Activated CD4-positive, alpha-beta T cell treated with anti-CD3 and anti-CD28 coated beads for 1 hour (primary cell): ENCODE results near the gene IFIT3.
"Not testable (repeated sequence)": the region's sequence is repeated elsewhere in the genome, so short reads cannot be mapped to it uniquely, and the experiment has no call there.

Experiments
- DNase-seq: peaks from one replicate; pipeline ENCODE4 v3.0.0-alpha.2; 2020

IFIT3 gene, protein sequence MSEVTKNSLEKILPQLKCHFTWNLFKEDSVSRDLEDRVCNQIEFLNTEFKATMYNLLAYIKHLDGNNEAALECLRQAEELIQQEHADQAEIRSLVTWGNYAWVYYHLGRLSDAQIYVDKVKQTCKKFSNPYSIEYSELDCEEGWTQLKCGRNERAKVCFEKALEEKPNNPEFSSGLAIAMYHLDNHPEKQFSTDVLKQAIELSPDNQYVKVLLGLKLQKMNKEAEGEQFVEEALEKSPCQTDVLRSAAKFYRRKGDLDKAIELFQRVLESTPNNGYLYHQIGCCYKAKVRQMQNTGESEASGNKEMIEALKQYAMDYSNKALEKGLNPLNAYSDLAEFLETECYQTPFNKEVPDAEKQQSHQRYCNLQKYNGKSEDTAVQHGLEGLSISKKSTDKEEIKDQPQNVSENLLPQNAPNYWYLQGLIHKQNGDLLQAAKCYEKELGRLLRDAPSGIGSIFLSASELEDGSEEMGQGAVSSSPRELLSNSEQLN

DNA sequence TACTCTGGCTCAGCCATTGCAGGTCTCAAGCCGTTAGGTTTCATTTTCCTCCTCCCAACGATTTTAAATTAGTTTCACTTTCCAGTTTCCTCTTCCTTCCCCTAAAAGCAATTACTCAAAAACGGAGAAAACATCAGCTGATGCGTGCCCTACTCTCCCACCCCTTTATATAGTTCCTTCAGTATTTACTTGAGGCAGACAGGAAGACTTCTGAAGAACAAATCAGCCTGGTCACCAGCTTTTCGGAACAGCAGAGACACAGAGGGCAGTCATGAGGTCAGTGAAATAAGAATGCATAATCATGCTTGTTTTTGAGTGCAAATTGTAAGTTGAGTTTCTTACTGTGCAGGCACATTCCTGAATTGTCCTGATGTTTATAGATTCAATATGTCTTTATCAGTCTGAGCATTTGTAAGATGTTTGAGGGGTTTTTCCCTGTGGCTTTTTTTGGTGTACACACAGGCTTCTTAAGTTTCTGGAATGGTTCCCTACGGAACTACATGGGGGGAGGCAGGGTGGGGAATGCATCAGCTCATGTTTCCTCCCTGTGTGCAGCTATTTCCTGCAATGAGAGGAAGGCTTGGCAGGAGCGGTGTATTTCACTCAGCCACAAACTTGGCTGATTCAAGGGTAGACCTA lies at the start of gene IFIT3:
TSS of gene IFIT3 (plus strand) at position 195 of the 639 bp plus-strand sequence. CDS start at position 272, 77 bp downstream.
- DNase-seq = no peak

DNA sequence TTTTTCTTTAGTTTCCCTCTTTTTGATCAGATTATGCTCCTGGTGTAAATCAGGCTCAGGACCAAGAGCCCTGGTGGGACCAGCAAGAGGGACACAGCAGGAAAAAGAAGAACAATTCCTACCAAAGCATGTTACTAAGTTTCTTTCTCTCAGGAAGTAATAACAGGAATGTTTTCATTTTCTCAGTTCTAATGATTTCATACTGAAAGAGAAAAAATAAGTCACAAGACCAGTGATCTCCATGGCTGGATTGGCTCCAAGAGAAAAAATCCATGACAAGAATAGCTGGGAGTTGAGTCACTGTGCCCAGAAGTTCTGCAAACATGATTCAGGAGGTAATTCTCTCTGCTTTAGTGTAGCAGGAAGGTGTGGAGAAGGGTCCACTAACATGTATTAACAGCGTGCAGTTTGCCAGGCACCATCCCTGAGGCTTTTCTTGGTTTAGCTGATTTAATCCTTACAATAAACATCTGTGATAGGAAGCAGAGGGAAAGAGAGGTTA lies 49.7 kb upstream of the IFIT3 start:
- DNase-seq = no peak

DNA sequence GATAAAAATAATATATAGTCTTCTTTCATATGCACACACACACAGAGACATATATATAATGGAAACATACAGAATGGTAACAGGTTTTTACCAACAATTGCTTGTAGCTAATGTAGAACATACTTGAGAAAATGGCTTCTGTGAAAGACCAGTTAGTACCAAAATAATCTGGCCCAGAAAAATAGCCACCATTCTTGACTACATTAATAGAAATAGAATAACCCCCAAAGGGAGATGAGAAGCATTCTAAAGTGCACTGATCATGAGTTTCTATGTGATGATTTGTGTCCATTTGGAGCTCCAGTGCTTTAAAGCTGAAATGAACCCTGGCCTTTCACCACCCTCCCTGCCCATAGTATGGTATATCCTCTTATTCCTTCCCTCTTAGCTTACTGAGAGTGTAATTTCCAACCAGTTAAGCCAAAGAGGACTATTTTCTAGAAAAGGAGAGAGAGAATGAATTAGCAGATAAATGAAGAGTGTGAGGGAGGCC lies 48.9 kb upstream of the IFIT3 start:
- DNase-seq = no peak

DNA sequence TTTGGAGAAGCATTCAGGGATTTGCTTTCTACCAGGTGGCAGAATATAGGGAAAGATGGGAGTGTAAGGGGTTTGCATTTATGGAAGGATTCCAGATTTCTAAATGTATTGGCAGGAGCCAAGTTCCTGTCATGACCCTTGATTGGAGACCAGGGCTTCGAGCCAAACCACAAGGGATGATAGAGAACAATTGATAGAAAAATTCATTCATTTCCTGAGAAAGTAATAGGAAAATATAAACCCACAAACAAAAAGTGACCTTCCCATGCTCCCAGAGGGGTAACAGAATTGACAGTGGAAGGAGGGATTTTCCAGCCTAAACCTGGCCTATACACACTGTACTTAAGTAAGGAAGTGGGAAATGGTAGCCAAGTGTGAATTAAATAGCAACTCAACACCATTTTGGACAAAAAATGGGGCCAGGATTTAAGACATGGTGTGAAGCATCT lies 48.4 kb upstream of the IFIT3 start:
- no peak for DNase-seq

DNA sequence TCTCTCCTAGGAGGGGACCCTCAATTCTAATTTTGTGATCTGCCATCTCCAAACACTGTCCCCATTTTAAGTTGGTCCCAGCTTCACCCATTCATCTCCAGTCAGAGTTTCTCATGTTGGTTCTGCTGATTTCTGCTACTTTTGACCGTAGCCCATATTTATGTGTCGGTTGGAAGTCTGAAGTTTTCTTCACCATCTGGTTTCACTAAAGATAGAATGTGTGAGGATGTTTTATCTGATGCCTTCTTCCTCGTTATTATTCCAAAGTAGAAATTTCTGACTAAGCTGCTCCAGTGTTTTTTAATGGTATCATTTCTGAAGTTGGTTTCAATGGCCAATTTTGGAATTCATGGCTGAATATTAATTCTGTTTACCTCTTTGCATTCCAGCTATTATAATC lies 47.3 kb upstream of the IFIT3 start:
- DNase-seq = no peak

DNA sequence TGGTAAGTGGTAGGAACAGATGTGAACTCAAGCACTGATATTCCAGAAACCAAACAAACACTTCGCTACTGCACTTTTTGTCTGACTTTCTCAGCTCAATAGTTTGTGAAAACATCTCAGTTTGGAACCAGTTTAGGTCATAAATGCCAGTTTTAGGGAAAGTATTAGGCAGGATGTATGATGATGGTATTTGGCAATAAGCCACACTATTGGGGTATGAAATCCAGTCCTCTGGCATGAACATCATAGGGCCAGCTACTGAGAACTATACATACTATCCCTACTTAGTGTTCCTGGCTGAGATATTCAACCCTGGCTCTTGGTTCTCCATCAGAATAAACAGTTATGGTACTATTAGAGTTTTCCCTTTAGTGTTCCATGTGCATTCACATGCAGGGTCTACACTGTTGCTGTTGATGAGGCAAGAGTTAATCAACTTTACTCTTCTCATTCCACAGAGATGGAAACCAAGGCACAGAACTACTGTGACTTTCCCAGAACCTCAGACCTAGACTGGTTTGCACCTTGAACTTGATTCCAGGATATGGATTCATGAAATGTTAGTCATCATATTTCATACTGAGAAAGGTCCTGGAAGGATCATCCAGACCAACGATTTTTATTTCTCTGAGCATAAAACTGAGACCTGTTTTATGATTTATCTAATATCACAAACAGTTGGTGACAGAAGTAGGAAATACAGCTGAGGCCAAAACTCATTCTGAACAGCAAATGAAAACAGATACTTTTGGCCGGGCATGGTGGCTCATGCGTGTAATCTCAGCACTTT lies 46.0 kb upstream of the IFIT3 start:
- DNase-seq = no peak

DNA sequence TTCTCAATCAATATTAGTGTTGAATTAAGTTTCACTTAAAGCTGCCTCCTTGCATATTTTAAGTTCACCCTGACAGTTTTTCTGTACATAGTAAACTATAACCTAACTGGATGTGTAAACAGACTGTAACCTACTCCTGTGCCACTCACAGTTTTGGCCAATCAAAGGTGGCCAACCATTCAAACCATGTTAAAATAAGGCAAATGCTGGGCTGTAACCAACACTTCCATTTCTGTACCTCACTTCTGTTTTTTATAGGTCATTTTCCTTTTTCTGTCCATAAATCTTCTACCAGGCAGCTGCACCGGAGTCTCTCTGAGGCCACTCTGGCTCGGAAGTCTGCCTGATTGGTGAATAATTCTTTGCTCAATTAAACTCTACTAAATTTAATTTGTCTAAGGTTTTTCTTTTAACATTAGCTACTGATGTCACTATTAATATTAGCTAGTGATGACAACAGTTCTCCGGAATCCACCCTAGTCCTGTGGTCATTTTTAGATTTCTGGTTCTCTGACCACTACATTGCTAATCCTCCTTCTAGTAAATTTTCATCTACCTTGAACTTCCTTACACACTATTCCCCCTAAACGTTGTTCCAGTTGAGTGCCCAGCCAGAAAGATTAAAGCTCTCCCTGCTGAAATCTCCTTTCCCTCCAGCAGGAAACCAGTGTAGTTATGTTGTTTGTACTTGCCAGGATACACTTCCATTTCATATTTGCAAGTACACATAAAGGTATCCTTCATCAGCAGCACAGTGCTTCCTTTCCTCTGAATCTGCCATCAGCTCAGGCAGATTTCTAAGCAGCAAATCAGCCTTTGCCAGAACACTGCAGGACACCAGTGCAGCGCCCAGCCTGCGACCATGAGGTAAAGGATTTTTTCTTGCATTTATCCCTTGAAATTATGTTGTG lies 44.5 kb upstream of the IFIT3 start:
- DNase-seq = no peak

DNA sequence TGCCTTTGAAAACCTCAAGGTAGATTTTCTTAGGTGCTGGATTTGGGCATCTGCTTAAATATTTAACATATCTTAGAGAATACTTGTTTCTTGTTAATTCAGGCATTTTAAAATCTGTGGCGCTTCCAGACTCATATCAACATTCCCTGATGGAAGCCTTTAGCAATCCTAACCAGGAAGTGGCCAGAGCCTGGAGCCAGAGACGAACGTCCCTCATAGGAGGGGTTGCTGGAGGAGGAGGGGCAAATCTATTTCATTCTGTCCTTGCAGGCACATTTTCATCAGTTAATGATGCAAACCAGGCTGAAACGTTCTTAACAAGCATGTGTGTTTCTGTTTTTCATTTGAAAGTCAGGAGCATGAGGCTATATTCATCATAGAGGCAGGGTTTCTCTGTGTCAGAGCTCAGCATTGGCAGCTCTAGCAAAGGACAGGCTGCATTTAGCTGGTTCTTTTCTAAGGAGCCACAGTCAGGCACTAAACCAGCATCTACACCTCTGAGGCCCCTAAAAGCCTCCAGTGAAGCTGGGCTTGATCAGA lies 43.8 kb upstream of the IFIT3 start:
- no peak for DNase-seq

DNA sequence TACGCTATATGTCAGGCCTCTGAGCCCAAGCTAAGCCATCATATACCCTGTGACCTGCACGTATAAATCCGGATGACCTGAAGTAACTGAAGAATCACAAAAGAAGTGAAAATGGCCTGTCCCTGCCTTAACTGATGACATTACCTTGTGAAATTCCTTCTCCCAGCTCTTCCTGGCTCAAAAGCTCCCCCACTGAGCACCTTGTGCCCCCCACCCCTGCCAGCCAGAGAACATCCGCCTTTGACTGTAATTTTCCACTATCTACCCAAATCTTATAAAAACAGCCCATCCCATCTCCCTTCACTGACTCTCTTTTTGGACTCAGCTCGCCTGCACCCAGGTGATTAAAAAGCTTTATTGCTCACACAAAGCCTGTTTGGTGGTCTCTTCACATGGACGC lies 43.1 kb upstream of the IFIT3 start:
- DNase-seq = not testable (repeated sequence)

DNA sequence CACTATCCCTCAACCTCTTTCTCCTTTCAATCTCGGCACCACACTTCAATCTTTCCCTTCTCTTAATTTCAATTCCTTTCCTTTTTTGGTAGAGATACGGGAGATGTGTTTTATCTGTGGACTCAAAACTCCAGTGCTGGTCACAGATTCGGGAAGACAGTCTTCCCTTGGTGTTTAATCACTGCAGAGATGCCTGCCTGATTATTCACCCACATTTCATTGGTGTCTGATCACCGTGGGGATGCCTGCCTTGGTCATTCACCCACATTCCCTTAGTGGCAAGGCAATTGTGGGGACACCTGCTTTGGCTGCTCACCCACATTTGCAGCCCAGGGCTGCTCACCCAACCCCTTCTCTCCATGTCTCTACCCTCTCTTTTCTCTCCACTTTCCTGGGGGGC lies 42.5 kb upstream of the IFIT3 start:
- not testable (repeated sequence) for DNase-seq

DNA sequence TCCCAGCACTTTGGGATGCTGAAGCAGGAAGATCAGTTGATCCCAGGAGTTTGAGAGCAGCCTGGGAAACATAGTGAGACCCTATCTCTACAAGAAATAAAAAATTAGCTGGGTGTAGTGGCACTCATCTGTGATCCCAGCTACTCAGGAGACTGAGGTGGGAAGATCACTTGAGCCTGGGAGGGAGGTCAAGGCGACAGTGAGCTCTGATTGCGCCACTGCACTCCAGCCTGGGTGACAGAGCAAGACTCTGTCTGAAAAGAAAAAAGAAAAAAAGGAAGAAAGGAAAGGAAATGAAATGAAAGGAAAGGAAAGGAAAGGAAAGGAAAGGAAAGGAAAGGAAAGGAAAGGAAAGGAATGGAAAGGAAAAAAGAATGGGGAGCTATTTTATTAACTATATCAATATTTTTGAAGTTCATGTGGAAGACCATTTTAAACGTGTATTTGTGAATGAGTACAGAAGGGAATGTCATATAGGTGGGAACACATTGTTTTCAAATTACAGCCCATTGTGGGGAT lies 33.0 kb upstream of the IFIT3 start:
- DNase-seq = no peak

DNA sequence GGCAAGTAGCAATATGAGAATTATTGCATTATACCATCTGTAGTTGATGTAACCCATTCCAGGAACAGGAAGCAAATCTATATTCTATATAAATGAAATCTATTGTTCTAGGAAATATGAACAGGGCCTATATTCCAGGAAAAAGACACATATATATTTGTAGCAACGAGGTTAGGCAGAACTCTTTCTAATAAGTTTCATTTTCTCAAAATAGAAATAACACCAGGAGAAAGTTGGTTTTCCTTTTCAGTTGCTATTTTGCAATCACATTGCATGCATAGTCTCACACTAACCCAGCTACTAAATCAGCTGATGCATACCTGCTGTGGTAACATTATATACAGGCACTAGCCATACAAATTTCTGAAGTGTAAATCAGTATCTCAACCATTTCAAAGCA lies 32.2 kb upstream of the IFIT3 start:
- DNase-seq = no peak

DNA sequence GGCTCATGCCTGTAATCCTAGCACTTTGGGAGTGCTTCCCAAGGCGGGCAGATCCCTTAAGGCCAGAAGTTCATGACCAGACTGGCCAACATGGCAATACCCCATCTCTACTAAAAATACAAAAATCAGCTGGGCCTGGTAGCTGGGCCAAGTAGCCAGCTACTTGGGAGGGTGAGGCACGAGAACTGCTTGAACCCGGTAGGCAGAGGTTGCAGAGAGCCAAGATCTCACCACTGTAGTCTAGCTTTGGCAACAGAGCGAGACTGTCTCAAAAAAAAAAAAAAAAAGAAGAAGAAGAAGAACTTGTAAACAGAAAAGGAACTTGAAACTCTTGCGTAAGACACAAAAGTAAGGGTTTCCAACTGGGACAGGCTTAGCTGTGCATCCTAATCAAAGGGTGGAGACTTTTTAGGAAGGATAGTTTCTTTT lies 31.6 kb upstream of the IFIT3 start:
- DNase-seq = no peak

DNA sequence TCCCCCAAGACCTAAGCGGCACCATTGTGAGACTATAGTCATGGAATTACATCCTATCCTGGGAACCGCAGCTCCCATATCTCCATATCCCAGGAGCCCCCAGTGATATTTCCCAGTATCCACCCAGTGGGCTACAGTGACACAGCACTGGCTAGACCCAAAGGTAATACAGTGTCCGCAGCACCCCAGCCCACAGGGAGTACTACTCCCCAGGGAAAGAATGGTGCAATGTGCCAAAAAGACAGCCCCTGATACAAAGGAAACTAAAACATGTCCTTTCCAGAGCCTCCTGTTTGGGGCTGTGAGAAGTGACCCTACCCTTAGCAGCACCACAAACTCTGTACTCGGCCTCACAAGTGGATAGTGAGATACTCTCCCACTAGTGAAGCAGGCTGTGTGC lies 30.4 kb upstream of the IFIT3 start:
- DNase-seq = no peak

DNA sequence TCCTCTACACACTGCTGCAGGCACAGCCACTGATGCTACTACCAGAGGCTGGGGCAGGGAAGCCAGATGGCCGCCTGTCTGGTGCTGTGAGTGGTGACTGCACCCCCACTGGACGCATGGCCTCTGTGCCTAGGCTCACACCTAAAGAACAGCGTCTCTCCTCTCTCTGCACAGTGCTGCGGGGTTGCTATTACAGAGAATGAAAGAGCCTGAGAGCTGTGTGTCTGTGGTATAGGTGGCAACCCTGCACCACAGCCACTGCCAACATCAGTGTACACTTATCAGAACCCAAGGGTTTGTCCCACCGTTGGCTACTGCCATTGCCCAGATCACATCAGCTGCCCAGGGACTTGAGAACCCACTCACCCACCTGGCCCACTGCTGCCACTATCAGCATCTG lies 30.0 kb upstream of the IFIT3 start:
- no peak for DNase-seq

DNA sequence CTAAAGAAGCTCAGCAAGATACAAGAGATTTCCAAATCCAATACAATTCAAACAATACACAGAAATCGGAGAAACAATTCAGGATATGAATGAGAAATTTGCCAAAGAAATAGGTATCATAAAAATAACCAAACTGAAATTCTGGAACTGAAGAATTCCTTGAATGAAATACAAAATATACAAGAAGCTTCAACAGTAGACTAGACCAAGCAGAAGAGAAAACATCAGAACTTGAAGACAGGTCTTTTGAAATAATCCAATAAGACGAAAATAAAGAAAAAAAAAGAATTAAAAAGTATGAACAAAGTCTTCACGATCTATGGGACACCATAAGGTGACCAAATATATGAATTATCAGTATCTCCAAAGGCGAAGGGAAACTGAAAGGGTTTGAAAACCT lies 28.8 kb upstream of the IFIT3 start:
- no peak for DNase-seq

DNA sequence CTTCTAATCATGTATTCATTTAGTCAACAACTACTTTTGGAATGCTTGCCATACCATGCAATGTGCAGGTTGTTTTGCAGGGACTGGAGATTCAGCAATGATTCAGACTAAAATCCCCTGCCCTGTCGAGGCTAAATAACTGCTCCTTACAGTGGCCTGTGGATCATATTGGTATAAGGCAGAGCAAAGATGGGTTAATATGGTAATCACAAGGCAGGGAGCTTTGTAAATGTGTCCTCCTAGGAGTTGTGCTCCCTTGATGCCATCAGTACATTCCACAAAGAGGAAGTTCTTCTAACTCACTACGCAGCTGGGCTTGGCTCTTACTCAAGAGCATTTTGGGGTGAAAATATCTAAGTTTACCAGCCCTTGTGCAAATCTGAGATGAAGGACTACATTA lies 26.6 kb upstream of the IFIT3 start:
- DNase-seq = no peak

DNA sequence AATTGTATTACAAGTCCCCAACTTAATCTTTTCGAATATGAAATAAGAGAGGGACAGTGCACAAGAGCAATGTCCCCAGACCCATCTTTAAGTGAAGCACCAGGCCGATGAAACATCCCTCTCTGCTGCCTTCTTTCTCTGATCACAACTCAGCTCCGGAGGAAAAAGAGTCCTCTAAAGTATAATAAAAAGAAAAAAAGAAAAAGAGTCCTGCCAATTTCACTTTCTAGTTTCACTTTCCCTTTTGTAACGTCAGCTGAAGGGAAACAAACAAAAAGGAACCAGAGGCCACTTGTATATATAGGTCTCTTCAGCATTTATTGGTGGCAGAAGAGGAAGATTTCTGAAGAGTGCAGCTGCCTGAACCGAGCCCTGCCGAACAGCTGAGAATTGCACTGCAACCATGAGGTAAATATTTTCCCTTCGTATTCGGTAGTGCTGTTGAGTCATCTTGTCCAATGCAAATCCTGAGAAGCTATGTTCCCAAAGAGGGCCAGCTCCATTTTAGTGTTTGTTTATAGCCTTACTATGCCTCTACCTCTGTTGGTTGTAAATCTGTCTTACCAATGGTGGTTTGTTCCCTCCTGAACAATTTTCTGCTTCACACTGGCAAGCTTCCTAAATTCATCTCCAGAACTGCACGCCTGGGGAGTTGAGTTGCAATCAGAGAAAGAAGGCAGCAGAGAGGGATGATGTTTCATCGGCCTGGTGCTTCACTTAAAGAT lies 25.9 kb upstream of the IFIT3 start, which contains the start of gene IFIT2:
TSS of gene IFIT2 (plus strand) at position 326 of the 725 bp plus-strand sequence. CDS start at position 404, 78 bp downstream.
- DNase-seq = peak; percentile 47

DNA sequence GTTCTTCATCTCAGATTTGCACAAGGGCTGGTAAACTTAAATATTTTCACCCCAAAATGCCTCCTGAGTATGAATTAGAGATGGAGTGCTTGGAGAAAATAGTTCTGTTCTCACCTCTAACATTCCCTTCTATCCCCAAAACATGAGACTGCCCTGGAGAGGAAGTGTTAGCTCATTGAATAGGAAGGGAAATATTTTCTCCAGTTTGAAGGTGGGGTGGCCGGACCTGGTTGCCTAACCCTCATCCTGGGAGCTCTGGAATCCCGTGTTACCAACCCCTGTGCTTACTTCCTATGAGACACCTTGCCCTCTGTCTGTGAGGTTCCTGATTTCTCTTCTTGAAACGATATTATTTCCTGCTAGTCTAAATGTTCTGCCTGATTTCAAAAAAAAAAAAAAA lies 25.2 kb upstream of the IFIT3 start:
- no peak for DNase-seq

DNA sequence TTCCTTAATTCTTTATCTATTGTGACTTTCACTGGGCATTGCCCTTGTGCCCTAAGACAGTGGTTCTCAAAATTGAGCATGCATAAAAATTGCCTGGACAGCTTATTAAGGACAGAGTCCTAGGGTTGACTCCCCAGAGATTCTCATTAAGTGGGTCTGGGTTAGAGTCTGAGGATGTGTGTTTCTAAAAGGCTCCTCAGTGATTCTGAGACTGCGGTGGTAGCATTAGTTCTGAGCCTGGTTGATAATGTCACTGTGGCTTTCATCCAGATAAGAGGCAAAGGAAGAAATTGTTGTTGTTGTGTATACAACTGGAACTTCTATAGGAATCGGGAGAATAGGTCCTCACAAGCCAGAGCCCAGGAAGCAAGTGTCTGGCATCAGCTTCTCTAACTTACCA lies 24.6 kb upstream of the IFIT3 start:
- no peak for DNase-seq

DNA sequence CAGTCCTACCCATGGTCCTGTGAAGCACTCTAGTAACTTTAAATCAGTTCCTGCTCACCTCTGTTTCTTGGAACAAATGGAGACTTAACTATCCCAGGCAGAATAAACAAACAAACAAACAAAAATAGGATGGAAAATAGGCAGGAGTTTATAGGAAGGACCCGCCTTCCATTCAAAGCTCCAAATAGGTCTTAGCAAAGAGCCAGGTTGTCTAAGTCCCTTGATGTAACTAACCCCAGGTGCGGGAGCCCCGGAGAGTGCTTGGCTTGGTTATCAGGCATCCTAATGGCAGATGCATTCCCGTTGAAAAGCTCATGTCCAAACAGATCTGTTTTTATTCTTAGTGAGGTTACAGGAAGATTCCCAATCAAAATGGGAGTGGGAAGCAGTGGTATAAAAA lies 23.8 kb upstream of the IFIT3 start:
- DNase-seq = no peak
